ENCODE data around the gene CEACAM20. TPM values are rescaled to one million over a fixed set of nuclear protein-coding genes. Genes with fewer than 3 reads are reported as not detected.
"Not testable (repeated sequence)": the region's sequence is repeated elsewhere in the genome, so short reads cannot be mapped to it uniquely, and the experiment has no call there.

CEACAM20 gene
- total RNA-seq, 1 donor from 2014 or later = not detected

DNA sequence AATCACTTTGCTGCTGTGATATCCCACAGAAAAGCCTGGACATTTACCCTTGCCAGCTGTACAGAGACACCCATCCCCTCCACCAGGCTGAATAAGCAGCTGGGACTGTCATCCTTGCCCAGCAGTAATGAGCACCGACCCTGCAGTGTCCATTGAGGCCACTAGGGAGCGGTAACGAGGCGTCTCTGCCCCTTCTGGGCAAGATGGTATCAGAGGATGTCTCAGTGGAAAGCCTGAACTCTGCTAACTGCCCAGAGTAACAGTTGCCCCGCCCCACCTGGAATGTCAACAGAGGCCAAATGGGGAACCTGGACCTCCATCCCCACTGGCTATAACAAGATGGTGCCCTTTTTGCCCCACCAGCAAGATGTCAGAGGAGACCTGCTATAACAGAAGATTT is 22.8 kb upstream of the CEACAM20 start:
- DNase-seq (ENCODE audit: low spot score) = peak; percentile 70
- H2AFZ ChIP-seq (replicated peaks) = no peak overlapping the region
- no peak overlapping the region for H3K9ac ChIP-seq
- H3K4me3 ChIP-seq = no peak overlapping the region
- no peaks in the 10 kb centered on the region for H3K36me3 Mint-ChIP-seq
- no peaks in the 10 kb centered on the region for H3K79me2 ChIP-seq (ENCODE audit: low read depth)
- H3K4me3 Mint-ChIP-seq = no peak overlapping the region
- H3K27ac ChIP-seq = no peak overlapping the region
- peaks cover 4% of the 10 kb centered on the region for H3K27me3 ChIP-seq
- no peaks in the 10 kb centered on the region for H3K4me1 Mint-ChIP-seq
- H4K20me1 ChIP-seq (ENCODE audit: low read depth) = no peaks in the 10 kb centered on the region
- TF ChIP-seq EZH2phosphoT487 (IDR thresholded peaks at IDR 0.05) (no peak), EZH2 (IDR thresholded peaks at IDR 0.05) (no peak), CTCF (IDR thresholded peaks at IDR 0.05) (peak; percentile 75)
- no peak overlapping the region for H3K4me2 ChIP-seq
- no peaks in the 10 kb centered on the region for H3K4me1 ChIP-seq
- no peak overlapping the region for H3K27ac Mint-ChIP-seq
- H3K9me3 ChIP-seq (ENCODE audit: low read depth) = no peaks in the 10 kb centered on the region
- H3K27me3 Mint-ChIP-seq (ENCODE audit: insufficient read depth, low read depth) = peaks cover 7% of the 10 kb centered on the region
- peaks cover 6% of the 10 kb centered on the region for H3K9me3 Mint-ChIP-seq
- no peaks in the 10 kb centered on the region for H3K36me3 ChIP-seq
- H3F3A ChIP-seq (ENCODE audit: low read depth) = peaks cover 3% of the 10 kb centered on the region

- Histone ChIP-seq H3K36me3 (no peaks in the 10 kb centered on the region), H3K9ac (no peak overlapping the region), H2AFZ (replicated peaks) (no peak overlapping the region), H3K79me2 (ENCODE audit: low read depth) (no peaks in the 10 kb centered on the region), H4K20me1 (ENCODE audit: low read depth) (no peaks in the 10 kb centered on the region), H3K27ac (no peak overlapping the region), H3K4me3 (no peak overlapping the region), H3K4me1 (no peaks in the 10 kb centered on the region), H3K4me2 (no peak overlapping the region), H3K27me3 (peaks cover 4% of the 10 kb centered on the region), H3K9me3 (ENCODE audit: low read depth) (no peaks in the 10 kb centered on the region), H3F3A (ENCODE audit: low read depth) (peaks cover 3% of the 10 kb centered on the region)
- Mint-ChIP-seq H3K4me1 (no peaks in the 10 kb centered on the region), H3K4me3 (no peak overlapping the region), H3K27ac (no peak overlapping the region), H3K27me3 (ENCODE audit: insufficient read depth, low read depth) (peaks cover 7% of the 10 kb centered on the region), H3K9me3 (peaks cover 6% of the 10 kb centered on the region), H3K36me3 (no peaks in the 10 kb centered on the region)
- DNase-seq (ENCODE audit: low spot score) = no peak
- TF ChIP-seq EZH2 (IDR thresholded peaks at IDR 0.05) = no peak
- no peak for TF ChIP-seq EZH2phosphoT487 (IDR thresholded peaks at IDR 0.05)
- TF ChIP-seq CTCF (IDR thresholded peaks at IDR 0.05) = no peak
These were observed 22.4 kb upstream of the CEACAM20 start for GRCh38 chr19:44551850-44552249.

GRCh38 chr19:44550976-44551375 is 21.5 kb upstream of the CEACAM20 start:
- not testable (repeated sequence) for H2AFZ ChIP-seq (replicated peaks); H4K20me1 ChIP-seq (ENCODE audit: low read depth); H3K4me3 ChIP-seq; H3K36me3 ChIP-seq; H3K9me3 Mint-ChIP-seq; H3K36me3 Mint-ChIP-seq; H3K9ac ChIP-seq; H3K27me3 Mint-ChIP-seq (ENCODE audit: insufficient read depth, low read depth); DNase-seq (ENCODE audit: low spot score); H3K4me3 Mint-ChIP-seq; H3K4me1 Mint-ChIP-seq; H3K4me1 ChIP-seq; H3K4me2 ChIP-seq; H3F3A ChIP-seq (ENCODE audit: low read depth); H3K79me2 ChIP-seq (ENCODE audit: low read depth); H3K27ac Mint-ChIP-seq; H3K27me3 ChIP-seq; H3K27ac ChIP-seq; H3K9me3 ChIP-seq (ENCODE audit: low read depth)

- Histone ChIP-seq H2AFZ (replicated peaks) (no peak overlapping the region), H3K36me3 (no peaks in the 10 kb centered on the region), H3F3A (ENCODE audit: low read depth) (peaks cover 3% of the 10 kb centered on the region), H3K27ac (no peak overlapping the region), H3K4me2 (no peak overlapping the region), H3K27me3 (peaks cover 4% of the 10 kb centered on the region), H3K9me3 (ENCODE audit: low read depth) (no peaks in the 10 kb centered on the region), H3K4me1 (no peaks in the 10 kb centered on the region), H3K79me2 (ENCODE audit: low read depth) (no peaks in the 10 kb centered on the region), H4K20me1 (ENCODE audit: low read depth) (no peaks in the 10 kb centered on the region), H3K9ac (no peak overlapping the region), H3K4me3 (no peak overlapping the region)
- Mint-ChIP-seq H3K4me1 (no peaks in the 10 kb centered on the region), H3K27me3 (ENCODE audit: insufficient read depth, low read depth) (peaks cover 9% of the 10 kb centered on the region), H3K9me3 (peaks cover 6% of the 10 kb centered on the region), H3K36me3 (no peaks in the 10 kb centered on the region), H3K4me3 (no peak overlapping the region), H3K27ac (no peak overlapping the region)
- TF ChIP-seq CTCF (IDR thresholded peaks at IDR 0.05) = no peak
- no peak for TF ChIP-seq EZH2 (IDR thresholded peaks at IDR 0.05)
- no peak for TF ChIP-seq EZH2phosphoT487 (IDR thresholded peaks at IDR 0.05)
- no peak for DNase-seq (ENCODE audit: low spot score)
These were observed 20.0 kb upstream of the CEACAM20 start for GRCh38 chr19:44549507-44549906.
